H1 (cell line): Measurements from ENCODE around the gene ATG7. TPM values are rescaled to one million over a fixed set of nuclear protein-coding genes. Genes with fewer than 3 reads are reported as not detected.

ENCODE experiments used
- CTCF ChIA-PET: fragments of 300-600 bp; sonication (Branson Sonifier 250); formaldehyde crosslinking; loops from one replicate; lab custom pipeline; 2021; ENCODE audit not compliant: partially characterized antibody; lab: Charles Lee
- POLR2A ChIA-PET: fragments of 300-600 bp; sonication (Branson Sonifier 250); formaldehyde crosslinking; loops from one replicate; lab custom pipeline; 2021; ENCODE audit warnings: inconsistent platforms; ENCODE audit not compliant: partially characterized antibody; lab: Charles Lee
- DNase-seq, 2 experiments: peaks; one replicate each; pipeline versions ENCODE4 v3.0.0 to v3.0.0-alpha.2; 2010 to 2022; ENCODE audit warnings: low spot score in 2 of 2, low read depth in 1 of 2, mixed read lengths in 1 of 2
- FAIRE-seq: peaks from 2 replicates; lab custom pipeline; 2011; peaks lifted over from hg19 to GRCh38; lab: Jason Lieb, UNC
- H2AFZ ChIP-seq: 2 replicates; pipeline ENCODE4 v1.8.1; 2012; ENCODE audit warnings: low read length, inconsistent platforms
- H2AK5ac ChIP-seq: 2 replicates; pipeline ENCODE4 v1.6.1; 2013; ENCODE audit warnings: low read depth, low read length
- H2BK120ac ChIP-seq: replicated peaks from 2 replicates; pipeline ENCODE3; 2013; ENCODE audit warnings: low read depth, low read length, inconsistent platforms
- H2BK12ac ChIP-seq: 2 replicates; pipeline ENCODE4 v1.6.1; 2013; ENCODE audit warnings: low read depth, low read length
- H2BK15ac ChIP-seq: 2 replicates; pipeline ENCODE4 v1.6.1; 2013; ENCODE audit warnings: low read length
- H2BK20ac ChIP-seq: 2 replicates; pipeline ENCODE4 v1.6.1; 2013; ENCODE audit warnings: low read length
- H2BK5ac ChIP-seq: 2 replicates; pipeline ENCODE4 v1.6.1; 2013; ENCODE audit warnings: low read depth, low read length
- H3K14ac ChIP-seq: 2 replicates; pipeline ENCODE4 v1.6.1; 2013; ENCODE audit warnings: inconsistent platforms; ENCODE audit not compliant: insufficient read length
- H3K18ac ChIP-seq: 2 replicates; pipeline ENCODE4 v1.6.1; 2013; ENCODE audit warnings: low read length; ENCODE audit errors: extremely low read depth
- H3K23ac ChIP-seq: 2 replicates; pipeline ENCODE4 v1.6.1; 2013; ENCODE audit warnings: inconsistent platforms; ENCODE audit not compliant: insufficient read length
- H3K23me2 ChIP-seq: 2 replicates; pipeline ENCODE4 v1.6.1; 2013; ENCODE audit warnings: low read depth, low read length
- H3K27ac ChIP-seq: 2 replicates; pipeline ENCODE4 v1.6.1; 2011; ENCODE audit warnings: low read depth, low read length, inconsistent platforms
- H3K27me3 ChIP-seq, 4 experiments: replicated peaks in 1 of 4; 1 replicate in 1 of 4; 2 replicates in 3 of 4; pipeline versions ENCODE4 v1.6.1 to v1.8.1; 2011 to 2013; ENCODE audit warnings: low read length in 3 of 4, mild to moderate bottlenecking in 3 of 4, inconsistent platforms in 2 of 4, mixed read lengths in 2 of 4, moderate library complexity in 1 of 4; ENCODE audit not compliant: control insufficient read depth in 3 of 4, insufficient read depth in 3 of 4; ENCODE audit errors: extremely low read depth in 1 of 4
- H3K36me3 ChIP-seq, 4 experiments: 2 replicates each; pipeline versions ENCODE4 v1.6.1 to v1.8.1; 2011 to 2013; ENCODE audit warnings: mild to moderate bottlenecking in 4 of 4, low read length in 3 of 4, moderate library complexity in 2 of 4, control low read depth in 1 of 4, inconsistent platforms in 1 of 4; ENCODE audit not compliant: insufficient read depth in 4 of 4, control insufficient read depth in 2 of 4
- H3K4ac ChIP-seq: replicated peaks from 2 replicates; pipeline ENCODE3; 2013; ENCODE audit warnings: low read length, low read depth, mixed read lengths, inconsistent platforms; ENCODE audit not compliant: insufficient read length
- H3K4me1 ChIP-seq, 4 experiments: replicated peaks in 1 of 4; 1 replicate in 1 of 4; 2 replicates in 3 of 4; pipeline versions ENCODE4 v1.6.1 to v1.8.1; 2011 to 2013; ENCODE audit warnings: low read length in 3 of 4, inconsistent platforms in 2 of 4, mixed read lengths in 1 of 4; ENCODE audit not compliant: insufficient read depth in 4 of 4, control insufficient read depth in 3 of 4
- H3K4me2 ChIP-seq, 2 experiments: 2 replicates each; pipeline versions ENCODE4 v1.6.1 to v1.8.1; 2011 to 2013; ENCODE audit warnings: low read depth in 2 of 2, low read length in 2 of 2, control low read depth in 1 of 2, inconsistent platforms in 1 of 2, mild to moderate bottlenecking in 1 of 2; ENCODE audit not compliant: insufficient read depth in 1 of 2
- H3K4me3 ChIP-seq, 4 experiments: fragments of 200-600, 300-600 bp in 1 of 4; sonication (generic), shearing (Covaris generic), sonication (Bioruptor Twin) in 1 of 4; 2 replicates each; pipeline versions ENCODE4 v1.5.1 to v1.8.1; 2011 to 2016; ENCODE audit warnings: low read length in 4 of 4, low read depth in 3 of 4, control low read depth in 2 of 4, inconsistent platforms in 2 of 4, mild to moderate bottlenecking in 2 of 4, mixed read lengths in 1 of 4, moderate library complexity in 1 of 4; ENCODE audit not compliant: insufficient read depth in 2 of 4; ENCODE audit errors: extremely low read depth in 1 of 4
- H3K56ac ChIP-seq: replicated peaks from 2 replicates; pipeline ENCODE3; 2013; ENCODE audit warnings: low read depth, mild to moderate bottlenecking, mixed read lengths, low read length, inconsistent platforms; ENCODE audit not compliant: insufficient read length
- H3K79me1 ChIP-seq: 2 replicates; pipeline ENCODE4 v1.6.1; 2013; ENCODE audit warnings: low read depth, low read length, control low read depth
- H3K79me2 ChIP-seq, 2 experiments: 2 replicates each; pipeline versions ENCODE4 v1.6.1 to v1.8.1; 2012 to 2013; ENCODE audit warnings: low read length in 2 of 2, mild to moderate bottlenecking in 2 of 2, inconsistent platforms in 1 of 2; ENCODE audit not compliant: insufficient read depth in 2 of 2, control insufficient read depth in 1 of 2
- H3K9ac ChIP-seq, 4 experiments: replicated peaks in 1 of 4; 1 replicate in 1 of 4; 2 replicates in 3 of 4; pipeline versions ENCODE4 v1.6.1 to v1.8.1; 2011 to 2013; ENCODE audit warnings: low read depth in 3 of 4, low read length in 3 of 4, control low read depth in 2 of 4, mild to moderate bottlenecking in 2 of 4, moderate library complexity in 2 of 4, inconsistent platforms in 1 of 4; ENCODE audit errors: extremely low read depth in 1 of 4
- H3K9me3 ChIP-seq, 2 experiments: 2 replicates each; pipeline versions ENCODE4 v1.6.1 to v1.8.1; 2012 to 2013; ENCODE audit warnings: mild to moderate bottlenecking in 2 of 2, moderate library complexity in 2 of 2, control low read depth in 1 of 2, inconsistent platforms in 1 of 2, low read depth in 1 of 2, low read length in 1 of 2, mixed read lengths in 1 of 2; ENCODE audit not compliant: insufficient read depth in 2 of 2
- H4K20me1 ChIP-seq, 2 experiments: replicated peaks in 1 of 2; 2 replicates each; pipeline versions ENCODE3 to v1.8.1; 2011 to 2013; ENCODE audit warnings: inconsistent platforms in 2 of 2, low read length in 2 of 2, mild to moderate bottlenecking in 1 of 2; ENCODE audit not compliant: insufficient read depth in 2 of 2, control insufficient read depth in 1 of 2
- H4K5ac ChIP-seq: 2 replicates; pipeline ENCODE4 v1.6.1; 2013; ENCODE audit warnings: low read length, low read depth, mixed read lengths, inconsistent platforms; ENCODE audit not compliant: insufficient read length
- H4K8ac ChIP-seq: 2 replicates; pipeline ENCODE4 v1.8.0; 2013; ENCODE audit warnings: mild to moderate bottlenecking, moderate library complexity, low read length, inconsistent platforms; ENCODE audit not compliant: insufficient read depth; ENCODE audit errors: extremely low read depth
- H4K91ac ChIP-seq: replicated peaks from 2 replicates; pipeline ENCODE3; 2013; ENCODE audit warnings: low read length, mixed read lengths, inconsistent platforms; ENCODE audit not compliant: insufficient read length
- BRCA1 ChIP-seq: IDR thresholded peaks from 2 replicates; pipeline ENCODE4 v1.6.1; 2012; ENCODE audit warnings: low read depth, low read length, improper control_type of control experiment
- CBX8 ChIP-seq: fragments of 300-800, 300-1000 bp; sonication (generic); IDR thresholded peaks from 2 replicates; pipeline ENCODE4 v1.7.1; 2016; ENCODE audit warnings: low read depth, low read length, borderline replicate concordance
- FOSL1 ChIP-seq: IDR thresholded peaks from 2 replicates; pipeline ENCODE4 v1.6.1; 2011; ENCODE audit warnings: mild to moderate bottlenecking, low read depth, low read length, moderate library complexity; ENCODE audit not compliant: insufficient read depth
- NANOG ChIP-seq: IDR thresholded peaks from 2 replicates; pipeline ENCODE4 v1.6.1; 2011; ENCODE audit warnings: low read length, low read depth, mild to moderate bottlenecking, inconsistent platforms; ENCODE audit not compliant: insufficient read depth, poor library complexity, severe bottlenecking
- POLR2AphosphoS5 ChIP-seq: IDR thresholded peaks from 2 replicates; pipeline ENCODE4 v1.6.1; 2011; ENCODE audit warnings: low read depth, low read length
- SP1 ChIP-seq: IDR thresholded peaks from 2 replicates; pipeline ENCODE4 v1.6.1; 2011; ENCODE audit warnings: low read depth, low read length
- WGBS, 2 experiments: shearing (Covaris generic) in 1 of 2; methylation state at CpG; one replicate each; pipeline versions ENCODE4 v1.1.6 to v1.1.7; 2013 to 2015; ENCODE audit warnings: low lambda C conversion rate in 2 of 2, mixed read lengths in 2 of 2, inconsistent platforms in 1 of 2, low coverage in 1 of 2, missing lambda C conversion rate in 1 of 2; ENCODE audit not compliant: insufficient replicate concordance in 2 of 2, insufficient coverage in 1 of 2, insufficient read length in 1 of 2; ENCODE audit errors: extremely low coverage in 1 of 2, missing lambda C conversion rate in 1 of 2; 5-methylcytosine and 5-hydroxymethylcytosine counted together
- polyA plus RNA-seq, 7 experiments: library from polyadenylated mRNA; depleted of rRNA in 3 of 7; stranded (reverse) in 5 of 7; unstranded in 2 of 7; fragments of >200 nt in 5 of 7; fragments of 200-250 nt in 2 of 7; gene quantifications; 1 replicate in 5 of 7; 2 replicates in 1 of 7; 4 replicates in 1 of 7; pipeline versions ENCODE4 v1.2.1 to v1.2.3, GENCODE V29; 2011 to 2013; ENCODE audit warnings: missing spikeins in 2 of 7, mixed read lengths in 2 of 7
- total RNA-seq: library from RNA; stranded (reverse); fragmentation: NEBNext Ultra II Directional; extraction: Animal tissue kit (Norgen Biotek cat#: 25700); gene quantifications from 2 replicates; pipeline ENCODE4 v1.2.1, GENCODE V29; 2021
- TF ChIP-seq, protein P1 (sequence below): IDR thresholded peaks from 2 replicates; pipeline ENCODE4 v1.6.1; 2012; ENCODE audit warnings: inconsistent platforms

Gene ATG7
- total and polyA plus RNA-seq, 2 of the 8 experiments (the other 6 are each of a cell fraction or from before 2014, with no cell fraction given) = 15.0 to 19.1 TPM

DNA sequence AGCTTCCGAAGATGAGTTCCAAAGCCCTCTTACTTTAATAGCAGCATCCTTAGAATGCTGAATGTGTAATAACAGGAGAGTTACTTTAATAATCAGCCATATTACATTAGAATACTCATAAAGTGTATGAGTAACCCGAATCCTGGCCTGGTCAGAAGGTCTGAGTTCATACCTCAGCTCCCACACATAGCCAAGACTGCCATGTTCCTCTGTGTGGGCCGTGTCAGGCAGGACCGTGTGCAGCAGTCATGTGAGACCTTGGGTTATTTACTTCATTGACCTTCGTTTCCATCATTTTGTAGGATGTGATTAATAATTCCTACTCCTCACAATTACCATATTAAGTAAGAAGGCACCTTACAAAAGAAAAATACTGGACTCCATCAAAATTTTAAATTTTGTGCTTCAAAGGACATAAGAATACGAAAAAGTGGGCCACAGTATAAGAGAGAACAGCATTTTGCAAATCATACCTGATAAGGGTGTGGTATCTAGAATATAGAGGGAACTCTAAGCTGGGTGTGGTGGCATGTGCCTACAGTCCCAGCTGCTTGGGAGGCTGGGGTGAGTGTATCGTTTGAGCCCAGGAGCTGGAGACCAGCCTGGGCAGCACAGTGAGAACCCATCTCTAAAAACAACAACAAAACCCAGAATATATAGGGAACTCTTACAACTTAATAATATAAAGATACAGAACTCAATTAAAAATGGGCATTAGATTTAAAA lies 163.4 kb downstream of the ATG7 start:
- 87% methylated on average over 7 of the region's 7 CpGs; no CpG with 5 or more reads in 1 of the 2 experiments for WGBS, 2 experiments
- no peak for TF ChIP-seq NANOG
- TF ChIP-seq, protein P1, sequence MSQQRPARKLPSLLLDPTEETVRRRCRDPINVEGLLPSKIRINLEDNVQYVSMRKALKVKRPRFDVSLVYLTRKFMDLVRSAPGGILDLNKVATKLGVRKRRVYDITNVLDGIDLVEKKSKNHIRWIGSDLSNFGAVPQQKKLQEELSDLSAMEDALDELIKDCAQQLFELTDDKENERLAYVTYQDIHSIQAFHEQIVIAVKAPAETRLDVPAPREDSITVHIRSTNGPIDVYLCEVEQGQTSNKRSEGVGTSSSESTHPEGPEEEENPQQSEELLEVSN = no peak
- TF ChIP-seq CBX8 = no peak
- no peak for TF ChIP-seq POLR2AphosphoS5
- TF ChIP-seq SP1 = no peak
- TF ChIP-seq FOSL1 = no peak
- TF ChIP-seq BRCA1 = no peak

More for the DNA sequence above, 163.4 kb downstream of the ATG7 start:
- Histone ChIP-seq H4K20me1 (no peaks in the 10 kb centered on the region), H3K4me1 (no peaks in the 10 kb centered on the region), H3K9me3 (no peaks in the 10 kb centered on the region), H3K27ac (no peak overlapping the region), H3K56ac (no peak overlapping the region), H2AK5ac (no peak overlapping the region), H3K4me2 (no peak overlapping the region), H4K5ac (no peak overlapping the region), H3K4me3 (no peak overlapping the region), H4K8ac (no peak overlapping the region), H3K27me3 (no peaks in the 10 kb centered on the region), H3K9ac (no peak overlapping the region), H3K4ac (no peak overlapping the region), H2AFZ (no peak overlapping the region), H2BK120ac (no peak overlapping the region), H3K23ac (no peak overlapping the region), H3K18ac (no peak overlapping the region), H3K23me2 (no peaks in the 10 kb centered on the region), H4K91ac (no peak overlapping the region), H2BK5ac (no peak overlapping the region), H3K79me2 (no peaks in the 10 kb centered on the region), H3K79me1 (no peaks in the 10 kb centered on the region), H2BK20ac (no peak overlapping the region), H3K36me3 (no peaks in the 10 kb centered on the region), H2BK15ac (no peak overlapping the region), H3K14ac (no peak overlapping the region), H2BK12ac (no peak overlapping the region)
- DNase-seq (no peak), FAIRE-seq (no peak)
- CTCF ChIA-PET = interaction anchor here (1.1 to 1.3 kb wide), 2 partner anchors 47 to 376 kb away, joined by 3 read pairs; no protein-coding TSS in a partner anchor
- POLR2A ChIA-PET = no interaction called here
